Stimulated activated CD4-positive, alpha-beta T cell treated with anti-CD3 and anti-CD28 coated beads, Interleukin-15, amount 100 ng/mL, for 1 hour (primary cell): ENCODE measurements around the gene NIPAL3.

ENCODE experiments used
- DNase-seq, 2 donors: peaks; one replicate each; pipeline ENCODE4 v3.0.0-alpha.2; 2020; ENCODE audit warnings: low read depth in 1 of 2, low spot score in 1 of 2

Gene NIPAL3

DNA sequence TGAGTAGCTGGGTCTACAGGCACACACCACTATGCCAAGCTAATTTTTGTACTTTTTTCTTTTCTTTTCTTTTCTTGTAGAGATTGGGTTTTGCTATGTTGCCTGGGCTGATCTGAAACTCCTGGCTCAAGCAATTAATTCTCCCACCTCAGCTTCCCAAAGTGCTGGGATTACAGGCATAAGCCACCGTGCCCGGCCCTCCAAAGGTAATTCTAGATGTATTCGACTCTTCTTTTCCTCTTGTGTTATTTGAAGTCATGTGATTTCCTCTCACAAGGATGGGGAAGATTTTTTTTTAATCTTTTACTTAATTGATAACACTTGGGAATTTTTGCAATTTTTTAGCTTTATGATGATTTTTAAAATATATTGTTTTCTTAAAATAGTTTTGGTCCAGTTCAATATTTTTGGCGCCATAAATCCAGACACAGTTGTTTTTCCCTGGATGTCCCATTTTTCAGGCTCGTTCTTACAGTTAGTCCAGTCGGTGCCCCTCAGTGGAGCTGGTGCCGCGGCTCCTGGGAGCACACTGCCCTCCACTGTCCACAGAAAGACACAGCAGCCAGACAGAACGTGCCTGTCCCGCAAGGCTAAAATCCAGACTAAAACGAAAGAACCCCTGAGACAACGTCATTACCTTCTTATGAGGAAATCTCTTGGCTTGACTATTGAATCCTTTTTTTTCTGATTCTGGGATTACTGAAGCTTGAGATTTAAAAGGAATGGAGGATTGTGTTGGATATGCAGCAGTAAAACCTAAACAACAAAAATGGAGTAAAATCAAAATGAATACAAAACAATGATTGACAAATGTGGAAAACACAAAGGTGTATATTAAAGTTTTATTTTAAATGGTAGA lies 24.4 kb upstream of the NIPAL3 start:
- peak in 1 of 2 donors; percentile 46 for DNase-seq

GRCh38 chr1:24391882-24392603 lies 23.6 kb upstream of the NIPAL3 start:
- DNase-seq, result peak; percentile 16 to 45

DNA sequence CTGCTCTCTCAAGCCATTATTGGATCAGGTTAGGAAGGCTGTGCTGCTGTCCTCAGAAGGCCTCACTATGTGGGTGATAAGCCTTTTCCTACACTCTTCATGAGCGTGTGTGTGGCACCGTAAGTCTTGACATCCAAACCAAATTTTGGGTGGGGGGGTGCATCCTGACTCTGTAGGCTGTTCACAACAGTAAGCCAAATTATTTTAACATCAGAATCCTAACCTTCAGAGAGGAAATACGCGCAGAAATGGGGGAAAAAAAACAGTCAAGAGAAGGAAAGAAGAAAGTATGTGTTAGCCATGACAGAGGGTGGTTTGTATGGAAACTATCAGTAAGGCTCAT lies 23.0 kb upstream of the NIPAL3 start:
- DNase-seq, result no peak

DNA sequence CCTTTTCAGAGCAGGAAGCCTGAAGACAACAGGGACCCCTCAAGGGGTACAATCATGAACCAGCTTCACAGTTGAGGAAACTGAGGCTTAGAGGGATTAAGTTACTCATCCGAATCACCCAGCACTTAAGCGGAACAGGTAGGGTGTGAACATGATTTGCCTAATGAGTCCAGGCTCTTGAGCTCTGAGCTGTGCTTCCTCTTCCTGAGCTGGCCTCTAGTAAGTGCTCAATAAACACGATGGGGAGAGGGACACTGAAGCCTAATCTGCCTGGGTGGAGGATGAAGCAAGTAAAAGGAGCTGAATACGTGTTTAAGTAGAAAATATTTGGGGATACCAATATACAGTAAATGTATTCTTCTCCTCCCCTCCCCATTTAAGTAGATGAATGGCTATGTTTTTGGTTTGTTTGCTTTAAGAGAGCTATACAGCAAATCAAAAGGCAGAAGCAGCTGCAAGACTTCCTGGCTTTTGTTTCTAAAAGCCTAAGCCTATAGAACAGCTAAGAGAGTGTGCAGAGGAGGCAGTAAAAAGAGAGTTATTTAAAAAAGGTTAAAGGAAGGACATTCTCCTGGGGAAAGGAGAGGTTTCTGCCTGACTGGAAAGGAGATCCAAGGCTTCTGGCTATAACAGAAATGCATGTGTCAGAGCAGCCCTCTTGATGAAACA lies 22.5 kb upstream of the NIPAL3 start:
- DNase-seq, result no peak

- no peak for DNase-seq
Measured at GRCh38 chr1:24393892-24394291, 21.7 kb upstream of the NIPAL3 start.

GRCh38 chr1:24400065-24400464 lies 15.5 kb upstream of the NIPAL3 start:
- no peak for DNase-seq

DNA sequence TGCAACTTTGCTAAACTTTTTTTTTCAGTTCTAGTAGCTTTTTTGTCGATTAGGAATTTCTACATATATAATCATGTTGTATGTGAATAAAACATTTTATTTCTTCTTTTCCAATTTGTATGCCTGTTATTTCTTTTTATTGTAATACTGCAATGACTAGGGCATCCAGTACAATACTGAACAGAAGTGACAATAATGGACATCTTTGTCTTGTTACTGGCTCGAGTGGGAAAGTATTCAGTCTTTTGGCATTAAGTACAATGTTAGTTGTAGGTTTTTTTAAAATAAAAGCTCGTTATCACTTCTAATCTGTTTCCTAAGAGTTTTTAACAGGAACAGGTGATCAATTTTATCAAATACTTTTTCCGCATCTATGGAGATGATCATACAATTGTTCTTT lies 11.8 kb upstream of the NIPAL3 start:
- DNase-seq, result no peak

- no peak for DNase-seq
Measured at GRCh38 chr1:24406788-24407187, 8.8 kb upstream of the NIPAL3 start.

GRCh38 chr1:24409535-24409934 lies 6.1 kb upstream of the NIPAL3 start:
- DNase-seq, result no peak

DNA sequence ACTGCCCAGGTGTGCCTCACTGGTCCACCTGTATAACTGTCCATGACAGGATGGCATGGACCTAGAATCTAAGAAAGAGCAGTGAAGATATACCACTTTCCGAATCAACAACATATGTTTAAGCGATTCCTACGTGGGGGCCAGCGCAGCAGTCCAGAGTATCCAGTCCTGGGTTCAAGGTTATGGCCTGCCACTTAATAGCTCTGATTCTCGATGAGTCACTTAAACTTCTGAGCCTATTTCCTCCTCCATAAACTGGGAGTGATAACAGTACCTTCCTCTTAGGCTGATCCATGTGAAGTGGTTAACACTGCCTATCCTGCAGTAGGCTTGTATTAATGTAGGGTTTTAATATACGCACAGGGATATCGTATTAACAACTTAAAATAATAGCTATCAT lies 4.9 kb upstream of the NIPAL3 start:
- no peak for DNase-seq

- no peak for DNase-seq
Measured at GRCh38 chr1:24411963-24412362, 3.6 kb upstream of the NIPAL3 start.

GRCh38 chr1:24412408-24412807 lies 3.2 kb upstream of the NIPAL3 start:
- no peak for DNase-seq

- peak; percentile 50 to 53 for DNase-seq
Measured at GRCh38 chr1:24413350-24414163, 2.0 kb upstream of the NIPAL3 start, which contains the start of gene STPG1. Gene STPG1, minus strand, starts transcription at chr1:24413782. Its CDS starts 12,394 bp downstream, at chr1:24401388.

- no peak for DNase-seq
Measured at GRCh38 chr1:24414775-24415333, 748 bp upstream of the NIPAL3 start.

DNA sequence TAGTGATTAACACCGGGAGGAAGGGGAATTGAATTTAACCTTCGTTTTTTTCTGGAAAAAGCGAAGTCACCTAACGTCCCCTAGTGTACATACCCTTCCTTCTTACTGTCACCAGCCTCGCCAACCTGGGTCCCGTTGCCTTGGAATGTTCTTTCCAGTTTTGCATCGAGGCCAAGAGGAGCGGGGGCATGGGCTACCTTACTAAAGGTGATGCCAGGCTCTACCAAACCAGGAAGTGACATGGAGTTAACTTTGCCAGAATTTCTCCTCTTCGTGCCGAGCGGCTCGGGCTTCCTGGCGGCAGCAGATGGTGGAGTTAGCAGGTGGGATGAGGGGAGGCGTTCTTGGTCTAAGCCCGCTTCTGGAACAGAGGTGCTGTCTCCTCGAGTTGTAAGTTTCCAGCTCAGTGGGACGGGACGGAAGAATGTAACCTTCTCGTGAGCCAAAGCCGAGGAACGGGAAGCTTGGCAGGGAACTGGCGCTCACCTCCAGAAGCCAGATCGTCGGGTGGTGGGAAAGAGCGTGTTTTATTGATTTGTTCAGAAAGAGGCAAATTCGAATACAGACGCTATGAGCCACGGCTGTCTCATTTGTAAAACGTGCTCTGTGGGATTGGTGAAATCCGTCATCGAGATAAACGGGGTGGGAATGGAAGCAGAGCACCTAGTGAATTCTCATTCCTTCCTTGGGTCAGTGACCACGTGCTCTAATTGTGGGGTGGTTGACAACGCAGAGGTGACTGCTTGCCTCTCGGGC lies 486 bp downstream of the NIPAL3 start:
- no peak for DNase-seq

DNA sequence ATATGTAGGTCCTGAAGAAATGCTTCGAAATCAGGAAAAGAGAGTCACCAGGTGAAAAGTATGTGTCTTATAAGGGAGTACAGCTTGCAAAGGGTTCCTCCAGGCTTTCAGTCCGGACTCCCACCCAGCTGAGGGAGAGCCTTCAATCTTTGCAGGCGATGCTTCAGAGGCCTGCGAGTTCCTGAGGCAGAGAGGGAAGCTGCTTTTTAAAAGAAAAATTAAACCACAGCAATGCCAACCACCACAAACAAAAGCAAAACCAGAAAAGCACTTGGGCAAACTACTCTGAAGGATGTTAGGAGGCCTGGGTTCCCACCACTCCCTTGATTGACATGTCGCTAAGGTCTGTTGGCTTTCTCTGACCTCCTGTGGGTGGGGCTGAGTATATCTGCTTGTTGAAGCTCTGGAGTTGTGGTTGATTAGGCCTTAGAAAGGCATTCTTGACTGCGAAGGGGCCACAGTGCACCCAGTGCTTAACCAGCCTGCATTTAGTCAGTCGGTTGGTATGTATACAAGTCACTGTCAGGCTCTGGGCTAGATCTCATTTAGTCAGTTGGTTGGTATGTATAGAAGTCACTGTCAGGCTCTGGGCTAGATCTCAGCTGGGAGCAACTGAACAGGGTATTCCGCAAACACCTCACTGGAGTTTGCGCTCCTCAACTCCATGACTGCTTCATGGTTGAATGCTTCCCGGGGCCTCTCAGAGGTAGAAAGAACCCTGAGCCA lies 1.2 kb downstream of the NIPAL3 start:
- no peak for DNase-seq

DNA sequence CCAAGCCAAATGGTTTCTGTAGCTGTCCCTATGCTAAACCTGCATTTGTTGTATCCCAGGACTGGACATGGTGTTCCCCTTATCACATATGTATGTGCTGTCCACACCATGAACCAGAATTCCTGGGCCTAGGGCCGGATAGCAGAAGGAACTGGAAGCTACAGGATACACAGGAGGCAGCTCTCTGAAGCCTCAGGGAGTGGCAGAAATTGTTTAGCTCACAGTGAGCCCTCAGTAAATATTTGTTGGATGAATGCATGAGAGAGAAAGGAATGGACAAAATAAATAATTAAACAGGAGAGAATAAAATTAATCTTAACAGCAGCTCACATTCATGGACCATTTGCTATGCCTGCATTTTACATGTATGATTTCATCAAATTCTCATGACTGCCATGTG lies 2.1 kb downstream of the NIPAL3 start:
- DNase-seq, result no peak

DNA sequence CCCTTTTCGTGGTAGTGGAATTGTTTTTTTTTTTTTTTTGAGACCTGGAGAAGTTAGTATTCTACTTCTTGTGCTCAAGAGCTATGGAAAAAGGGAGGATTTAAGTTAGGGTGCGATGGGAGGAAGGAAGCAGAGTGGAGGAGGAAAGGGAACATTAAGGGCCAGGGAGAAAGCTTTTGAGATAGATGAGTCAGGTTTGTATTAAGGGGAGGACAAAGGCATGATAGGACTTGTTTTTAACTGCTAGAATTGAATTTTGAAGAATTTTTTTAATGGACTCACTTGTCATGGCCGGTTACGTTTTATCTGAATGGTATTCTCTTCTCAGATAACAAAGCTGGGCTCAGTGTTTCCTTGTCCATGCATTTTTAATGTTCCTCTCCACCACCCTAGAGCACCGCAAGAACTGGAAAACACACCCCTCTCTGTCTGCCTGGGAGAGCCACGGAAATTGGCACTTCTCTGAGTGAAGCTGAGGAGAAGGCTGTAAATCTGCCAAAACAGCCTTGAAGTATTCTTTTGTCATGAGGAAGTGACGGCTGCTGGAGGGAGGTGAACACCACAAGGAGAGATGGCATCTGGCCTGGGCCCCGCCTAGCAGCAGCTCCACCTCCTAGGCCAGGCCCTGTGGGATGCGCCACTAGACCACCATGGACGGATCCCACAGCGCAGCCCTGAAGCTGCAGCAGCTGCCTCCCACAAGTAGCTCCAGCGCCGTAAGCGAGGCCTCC lies 3.5 kb downstream of the NIPAL3 start:
- DNase-seq, result no peak

DNA sequence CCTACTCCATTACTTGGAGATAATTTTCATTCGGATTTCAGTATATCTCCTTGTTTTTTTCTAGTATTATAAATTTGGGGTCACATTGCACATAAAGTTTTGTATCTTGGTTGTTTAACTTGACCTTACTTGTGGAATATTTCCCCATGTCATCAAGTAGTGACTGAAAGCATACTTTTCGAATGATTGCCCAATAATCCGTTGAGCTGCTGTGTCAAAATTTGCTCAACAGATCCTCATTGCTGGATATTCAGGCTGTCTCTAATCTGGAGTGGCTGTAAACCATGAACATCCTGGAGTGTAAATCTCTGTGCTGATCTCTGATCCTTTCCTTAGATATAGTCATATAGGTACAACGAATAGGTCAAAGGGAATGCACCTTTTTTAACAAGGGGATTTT lies 4.9 kb downstream of the NIPAL3 start:
- no peak for DNase-seq
